Measurements from ENCODE around the gene DNAH6.

DNA sequence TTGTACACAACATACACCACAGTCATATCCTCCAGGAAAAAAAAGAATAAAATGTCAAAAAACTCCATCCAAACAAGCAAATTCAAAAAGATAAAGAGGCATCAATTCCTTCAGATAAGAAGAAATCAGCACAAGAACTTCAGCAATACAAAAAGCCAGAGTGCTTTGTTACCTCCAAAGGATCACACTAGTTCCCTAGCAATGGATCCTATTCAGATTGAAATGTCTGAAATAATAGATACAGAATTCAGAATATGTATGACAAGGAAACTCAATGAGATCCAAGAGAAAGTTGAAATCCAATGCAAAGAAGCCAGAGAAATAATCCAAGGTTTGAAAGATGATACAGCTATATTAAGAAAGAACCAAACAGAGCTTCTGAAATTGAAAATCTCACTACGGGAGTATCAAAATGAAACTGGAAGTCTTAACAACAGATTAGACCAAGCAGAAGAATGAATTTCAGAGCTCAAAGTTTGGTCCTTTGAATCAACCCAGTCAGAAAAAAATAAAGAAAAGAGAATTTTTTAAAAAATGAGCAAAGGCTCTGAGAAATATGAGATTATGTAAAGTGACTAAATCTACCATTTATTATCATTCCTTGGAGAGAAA, 284.0 kb downstream of the DNAH6 start:
- TF ChIP-seq, protein P1, sequence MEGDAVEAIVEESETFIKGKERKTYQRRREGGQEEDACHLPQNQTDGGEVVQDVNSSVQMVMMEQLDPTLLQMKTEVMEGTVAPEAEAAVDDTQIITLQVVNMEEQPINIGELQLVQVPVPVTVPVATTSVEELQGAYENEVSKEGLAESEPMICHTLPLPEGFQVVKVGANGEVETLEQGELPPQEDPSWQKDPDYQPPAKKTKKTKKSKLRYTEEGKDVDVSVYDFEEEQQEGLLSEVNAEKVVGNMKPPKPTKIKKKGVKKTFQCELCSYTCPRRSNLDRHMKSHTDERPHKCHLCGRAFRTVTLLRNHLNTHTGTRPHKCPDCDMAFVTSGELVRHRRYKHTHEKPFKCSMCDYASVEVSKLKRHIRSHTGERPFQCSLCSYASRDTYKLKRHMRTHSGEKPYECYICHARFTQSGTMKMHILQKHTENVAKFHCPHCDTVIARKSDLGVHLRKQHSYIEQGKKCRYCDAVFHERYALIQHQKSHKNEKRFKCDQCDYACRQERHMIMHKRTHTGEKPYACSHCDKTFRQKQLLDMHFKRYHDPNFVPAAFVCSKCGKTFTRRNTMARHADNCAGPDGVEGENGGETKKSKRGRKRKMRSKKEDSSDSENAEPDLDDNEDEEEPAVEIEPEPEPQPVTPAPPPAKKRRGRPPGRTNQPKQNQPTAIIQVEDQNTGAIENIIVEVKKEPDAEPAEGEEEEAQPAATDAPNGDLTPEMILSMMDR (IDR thresholded peaks at IDR 0.05), result no peak
- no peak for TF ChIP-seq POLR2A (IDR thresholded peaks at IDR 0.05)
